22Rv1 (cell line): ENCODE measurements around the gene PHGDH.

Experiments used
- H3K27ac ChIP-seq: fragments of 450-650 bp; 2 replicates; pipeline ENCODE4 v1.5.1; 2017
- ZFX ChIP-seq: fragments of 450-650 bp; IDR thresholded peaks from 2 replicates; pipeline ENCODE4 v1.6.1; 2017; ENCODE audit warnings: antibody characterized with exemption, borderline replicate concordance
- TF ChIP-seq, protein P1 (sequence below): fragments of 450-650 bp; IDR thresholded peaks from 2 replicates; pipeline ENCODE4 v1.5.1; 2017; ENCODE audit warnings: mild to moderate bottlenecking

The PHGDH gene

GRCh38 chr1:119773711-119774241 is 62.0 kb downstream of the PHGDH start:
- TF ChIP-seq, protein P1, sequence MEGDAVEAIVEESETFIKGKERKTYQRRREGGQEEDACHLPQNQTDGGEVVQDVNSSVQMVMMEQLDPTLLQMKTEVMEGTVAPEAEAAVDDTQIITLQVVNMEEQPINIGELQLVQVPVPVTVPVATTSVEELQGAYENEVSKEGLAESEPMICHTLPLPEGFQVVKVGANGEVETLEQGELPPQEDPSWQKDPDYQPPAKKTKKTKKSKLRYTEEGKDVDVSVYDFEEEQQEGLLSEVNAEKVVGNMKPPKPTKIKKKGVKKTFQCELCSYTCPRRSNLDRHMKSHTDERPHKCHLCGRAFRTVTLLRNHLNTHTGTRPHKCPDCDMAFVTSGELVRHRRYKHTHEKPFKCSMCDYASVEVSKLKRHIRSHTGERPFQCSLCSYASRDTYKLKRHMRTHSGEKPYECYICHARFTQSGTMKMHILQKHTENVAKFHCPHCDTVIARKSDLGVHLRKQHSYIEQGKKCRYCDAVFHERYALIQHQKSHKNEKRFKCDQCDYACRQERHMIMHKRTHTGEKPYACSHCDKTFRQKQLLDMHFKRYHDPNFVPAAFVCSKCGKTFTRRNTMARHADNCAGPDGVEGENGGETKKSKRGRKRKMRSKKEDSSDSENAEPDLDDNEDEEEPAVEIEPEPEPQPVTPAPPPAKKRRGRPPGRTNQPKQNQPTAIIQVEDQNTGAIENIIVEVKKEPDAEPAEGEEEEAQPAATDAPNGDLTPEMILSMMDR: no peak
- TF ChIP-seq ZFX: no peak
- peak overlapping the region; percentile 47 for H3K27ac ChIP-seq

DNA sequence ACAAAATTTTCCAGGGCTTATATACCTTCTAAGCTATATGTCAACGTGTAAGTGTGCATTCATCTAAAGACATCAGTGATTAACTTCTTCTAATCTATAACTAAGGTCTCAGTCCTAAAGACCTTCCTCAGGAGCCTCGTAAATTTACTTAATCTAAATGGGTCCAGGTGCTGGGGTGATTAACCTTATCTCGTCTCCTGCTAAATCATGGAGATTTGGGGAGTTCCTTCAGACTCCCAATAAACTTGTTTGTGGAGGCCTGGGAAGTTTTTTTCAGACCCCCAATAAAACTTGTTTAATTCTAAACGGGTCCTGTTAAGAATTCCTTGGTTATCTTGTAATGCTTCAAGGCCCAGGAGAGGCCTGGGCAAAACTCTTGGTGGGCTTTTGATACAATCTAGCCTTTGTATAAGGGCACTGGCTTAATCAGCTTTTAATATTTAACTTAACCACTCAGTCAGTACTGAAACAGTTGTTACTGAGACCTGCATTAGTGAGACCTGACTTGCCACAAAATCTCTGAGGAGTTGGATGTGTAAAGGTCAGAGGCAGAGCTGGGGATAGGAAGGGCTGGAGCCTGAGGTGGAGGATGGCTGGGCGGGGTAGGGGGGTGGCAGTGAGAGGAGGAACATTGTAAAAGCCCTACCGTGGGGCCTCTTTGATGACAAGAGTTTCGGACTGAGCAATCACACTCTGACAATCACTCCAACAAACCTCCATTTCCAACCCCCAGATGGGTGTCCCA is 63.2 kb downstream of the PHGDH start:
- TF ChIP-seq, protein P1: no peak
- no peak for TF ChIP-seq ZFX

GRCh38 chr1:119778359-119778758 is 66.6 kb downstream of the PHGDH start:
- TF ChIP-seq, protein P1: no peak
- TF ChIP-seq ZFX: no peak

More for the DNA sequence above, 63.2 kb downstream of the PHGDH start:
- peak overlapping the region; percentile 47 for H3K27ac ChIP-seq

GRCh38 chr1:119778886-119779560 is 67.3 kb downstream of the PHGDH start:
- peak overlapping the region; percentile 96 for H3K27ac ChIP-seq
- no peak for TF ChIP-seq ZFX
- TF ChIP-seq, protein P1: no peak

More at GRCh38 chr1:119778359-119778758, 66.6 kb downstream of the PHGDH start:
- H3K27ac ChIP-seq: peak overlapping the region; percentile 96

- no peak for TF ChIP-seq ZFX
- TF ChIP-seq, protein P1: no peak
- H3K27ac ChIP-seq: peak overlapping the region; percentile 96
These were observed 68.2 kb downstream of the PHGDH start for GRCh38 chr1:119779869-119780356.

DNA sequence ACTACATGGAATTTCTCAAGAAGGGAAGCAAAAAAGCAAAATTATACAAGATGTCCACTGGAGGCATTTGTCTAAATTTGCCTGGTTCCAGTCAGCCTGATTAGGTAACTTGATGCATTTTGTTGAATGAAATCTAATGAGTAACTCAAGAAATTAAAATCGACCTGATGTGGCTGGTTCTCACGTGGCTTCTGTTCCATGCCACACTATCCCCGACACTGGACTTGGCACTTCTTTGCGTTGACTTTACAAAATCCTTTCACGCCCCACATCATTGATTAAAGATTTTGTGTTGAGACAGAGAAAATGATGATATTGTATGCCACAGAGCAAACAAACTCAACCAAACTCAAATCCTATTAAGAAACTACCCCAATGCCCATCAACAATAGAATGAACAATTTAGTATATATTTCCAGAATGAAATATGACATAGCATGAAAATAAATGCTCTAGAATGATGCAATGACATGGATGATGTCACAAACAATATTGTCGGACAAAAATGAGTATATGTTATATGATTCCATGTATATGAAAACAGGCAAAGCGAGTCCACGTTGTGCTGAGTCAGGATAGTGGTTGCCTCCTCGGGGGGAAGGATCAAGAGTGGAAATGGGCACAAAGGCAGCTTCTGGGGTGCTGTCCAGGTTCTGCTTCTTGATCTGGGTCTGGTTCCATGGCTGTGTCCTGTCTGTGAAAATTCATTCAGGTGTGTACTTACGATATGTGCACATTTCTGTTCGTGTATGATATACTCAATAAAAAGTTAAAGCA is 69.9 kb downstream of the PHGDH start:
- TF ChIP-seq ZFX: no peak
- TF ChIP-seq, protein P1: no peak
- peak overlapping the region; percentile 96; the same call in 1 of the 2 replicates for H3K27ac ChIP-seq
